Measurements from ENCODE around the gene CFAP100.

CFAP100 gene

GRCh38 chr3:126422121-126422520 lies 27.4 kb downstream of the CFAP100 start:
- no peak for TF ChIP-seq CTCF (conservative IDR thresholded peaks at IDR 0.05; ENCODE audit: low read depth, low read length)
- no peaks in the 10 kb centered on the region for H3K4me1 ChIP-seq (ENCODE audit: low read depth, poor library complexity, severe bottlenecking)

GRCh38 chr3:126422571-126423091 lies 27.9 kb downstream of the CFAP100 start:
- no peaks in the 10 kb centered on the region for H4K20me1 ChIP-seq (ENCODE audit: insufficient read depth)
- no peak for TF ChIP-seq CTCF (conservative IDR thresholded peaks at IDR 0.05; ENCODE audit: low read depth, low read length)
- H3K9ac ChIP-seq = no peak overlapping the region
- H3K4me1 ChIP-seq (ENCODE audit: low read depth, poor library complexity, severe bottlenecking) = no peaks in the 10 kb centered on the region
- no peak overlapping the region for H3K27ac ChIP-seq
- no peak overlapping the region for H3K4me2 ChIP-seq
- H3K36me3 ChIP-seq (ENCODE audit: insufficient read depth) = no peaks in the 10 kb centered on the region
- H3K4me3 ChIP-seq (IDR thresholded peaks at IDR 0.05; ENCODE audit: insufficient read depth, low read depth, low read length) = no peak overlapping the region
- no peaks in the 10 kb centered on the region for H3K79me2 ChIP-seq (ENCODE audit: insufficient read depth, low read depth)
- H3K27me3 ChIP-seq (ENCODE audit: insufficient read depth, low read depth) = no peaks in the 10 kb centered on the region
- H2AFZ ChIP-seq (ENCODE audit: low read depth) = no peak overlapping the region

More at GRCh38 chr3:126422121-126422520, 27.4 kb downstream of the CFAP100 start:
- H3K27ac ChIP-seq = no peak overlapping the region
- H3K9ac ChIP-seq = no peak overlapping the region
- H4K20me1 ChIP-seq (ENCODE audit: insufficient read depth) = no peaks in the 10 kb centered on the region
- H3K79me2 ChIP-seq (ENCODE audit: insufficient read depth, low read depth) = no peaks in the 10 kb centered on the region
- H3K4me2 ChIP-seq = no peak overlapping the region
- no peak overlapping the region for H2AFZ ChIP-seq (ENCODE audit: low read depth)
- H3K27me3 ChIP-seq (ENCODE audit: insufficient read depth, low read depth) = no peaks in the 10 kb centered on the region
- no peaks in the 10 kb centered on the region for H3K36me3 ChIP-seq (ENCODE audit: insufficient read depth)
- no peak overlapping the region for H3K4me3 ChIP-seq (IDR thresholded peaks at IDR 0.05; ENCODE audit: insufficient read depth, low read depth, low read length)

- Histone ChIP-seq H3K79me2 (ENCODE audit: insufficient read depth, low read depth) (no peaks in the 10 kb centered on the region), H3K4me3 (IDR thresholded peaks at IDR 0.05; ENCODE audit: insufficient read depth, low read depth, low read length) (no peak overlapping the region), H3K4me2 (no peak overlapping the region), H3K36me3 (ENCODE audit: insufficient read depth) (no peaks in the 10 kb centered on the region), H3K9ac (no peak overlapping the region), H2AFZ (ENCODE audit: low read depth) (no peak overlapping the region), H3K4me1 (ENCODE audit: low read depth, poor library complexity, severe bottlenecking) (no peaks in the 10 kb centered on the region), H3K27ac (no peak overlapping the region), H4K20me1 (ENCODE audit: insufficient read depth) (no peaks in the 10 kb centered on the region), H3K27me3 (ENCODE audit: insufficient read depth, low read depth) (no peaks in the 10 kb centered on the region)
- no peak for TF ChIP-seq CTCF (conservative IDR thresholded peaks at IDR 0.05; ENCODE audit: low read depth, low read length)
Measured at GRCh38 chr3:126423191-126424038, 28.7 kb downstream of the CFAP100 start.

GRCh38 chr3:126424039-126424717 lies 29.5 kb downstream of the CFAP100 start:
- H3K27me3 ChIP-seq (ENCODE audit: insufficient read depth, low read depth) = no peaks in the 10 kb centered on the region
- H3K4me2 ChIP-seq = no peak overlapping the region
- no peaks in the 10 kb centered on the region for H4K20me1 ChIP-seq (ENCODE audit: insufficient read depth)
- H3K27ac ChIP-seq = no peak overlapping the region
- H3K4me1 ChIP-seq (ENCODE audit: low read depth, poor library complexity, severe bottlenecking) = no peaks in the 10 kb centered on the region
- no peak overlapping the region for H2AFZ ChIP-seq (ENCODE audit: low read depth)
- no peak overlapping the region for H3K9ac ChIP-seq
- no peak for TF ChIP-seq CTCF (conservative IDR thresholded peaks at IDR 0.05; ENCODE audit: low read depth, low read length)
- H3K79me2 ChIP-seq (ENCODE audit: insufficient read depth, low read depth) = no peaks in the 10 kb centered on the region
- H3K36me3 ChIP-seq (ENCODE audit: insufficient read depth) = no peaks in the 10 kb centered on the region
- H3K4me3 ChIP-seq (IDR thresholded peaks at IDR 0.05; ENCODE audit: insufficient read depth, low read depth, low read length) = no peak overlapping the region
